ENCODE data around the gene RYR1. TPM values are rescaled to one million over a fixed set of nuclear protein-coding genes. Genes with fewer than 3 reads are reported as not detected.

RYR1 gene
- total and polyA plus RNA-seq, 10 of the 15 experiments (the other 5 are each of a cell fraction or from before 2014, with no cell fraction given): under 0.01 to 0.32 (median 0.07) TPM; not detected in 1

- TF ChIP-seq IKZF2 (IDR thresholded peaks at IDR 0.05): peak; percentile 98
- TF ChIP-seq POU2F2 (IDR thresholded peaks at IDR 0.05; ENCODE audit: borderline replicate concordance, low read depth, low read length): 0 out of 3 replicates have a peak, but pooled peaks have one; percentile 22
- TF ChIP-seq TCF12 (IDR thresholded peaks at IDR 0.05; ENCODE audit: low read depth, low read length): peak; percentile 51; the same call in 1 of the 2 replicates
- TF ChIP-seq NFIC (IDR thresholded peaks at IDR 0.05; ENCODE audit: low read depth, low read length): peak; percentile 55
- TF ChIP-seq BCL11A (IDR thresholded peaks at IDR 0.05; ENCODE audit: low read depth, low read length): peak; percentile 25; the same call in 1 of the 2 replicates
- TF ChIP-seq HDGF (IDR thresholded peaks at IDR 0.05): peak; percentile 90; the same call in 1 of the 2 replicates
- peak; percentile 94 for TF ChIP-seq NBN (IDR thresholded peaks at IDR 0.05)
- TF ChIP-seq RB1 (IDR thresholded peaks at IDR 0.05; ENCODE audit: borderline replicate concordance): no peak
- no peak for TF ChIP-seq TBL1XR1 (IDR thresholded peaks at IDR 0.05; ENCODE audit: low read depth, low read length)
- peak; percentile 97 for TF ChIP-seq IKZF1 (conservative IDR thresholded peaks at IDR 0.05)
- 0 out of 2 replicates have a peak, but pooled peaks have one; percentile 46 for TF ChIP-seq LARP7 (IDR thresholded peaks at IDR 0.05)
- peak; percentile 82 for TF ChIP-seq SPI1 (IDR thresholded peaks at IDR 0.05; ENCODE audit: borderline replicate concordance, insufficient read depth, low read depth, low read length)
- no peak for TF ChIP-seq BMI1 (IDR thresholded peaks at IDR 0.05; ENCODE audit: borderline replicate concordance)
- TF ChIP-seq EGR1 (IDR thresholded peaks at IDR 0.05; ENCODE audit: borderline replicate concordance in 1 of 2, low read depth in 2 of 2, low read length in 2 of 2): no peak
- TF ChIP-seq ATF2 (IDR thresholded peaks at IDR 0.05; ENCODE audit: low read length): no peak; the same call in 1 of the 2 replicates
- TF ChIP-seq GATAD2B (conservative IDR thresholded peaks at IDR 0.05; ENCODE audit: low read depth): peak; percentile 77
These were observed 149.9 kb downstream of the RYR1 start (continued) for GRCh38 chr19:38583219-38583984.
